ENCODE results near the gene PLCG2.

The PLCG2 gene

DNA sequence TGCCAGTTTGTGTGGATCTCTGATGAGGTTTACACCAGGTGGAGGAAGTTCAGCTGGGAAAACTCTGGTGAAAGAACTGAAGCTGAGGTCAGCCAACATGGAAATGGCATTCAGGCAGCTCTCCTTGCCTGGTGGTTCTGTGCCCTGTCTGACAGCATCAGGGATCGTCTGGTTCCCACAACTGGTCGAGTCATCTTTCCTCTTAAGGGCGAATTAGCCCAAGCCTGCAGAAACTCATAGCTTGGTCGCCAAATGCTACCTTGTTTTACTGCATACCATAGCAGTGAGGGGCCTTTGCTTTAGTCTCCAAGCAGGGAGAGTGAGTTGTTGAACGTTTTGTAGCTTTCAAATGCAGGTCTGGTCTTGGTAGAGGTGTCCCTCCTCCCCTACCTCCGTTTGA lies 7.2 kb downstream of the PLCG2 start:
- TF ChIP-seq SIN3A (IDR thresholded peaks at IDR 0.05; ENCODE audit: borderline replicate concordance, insufficient read depth, low read length) (no peak), POLR2AphosphoS5 (IDR thresholded peaks at IDR 0.05; ENCODE audit: low read depth, low read length) (no peak), FOXP2 (optimal IDR thresholded peaks at IDR 0.05; ENCODE audit: borderline replicate concordance, extremely low read depth, extremely low read length, insufficient read depth) (no peak), TAF1 (IDR thresholded peaks at IDR 0.05; ENCODE audit: borderline replicate concordance, insufficient read depth, low read length) (no peak)
- TF ChIP-seq, protein P1, sequence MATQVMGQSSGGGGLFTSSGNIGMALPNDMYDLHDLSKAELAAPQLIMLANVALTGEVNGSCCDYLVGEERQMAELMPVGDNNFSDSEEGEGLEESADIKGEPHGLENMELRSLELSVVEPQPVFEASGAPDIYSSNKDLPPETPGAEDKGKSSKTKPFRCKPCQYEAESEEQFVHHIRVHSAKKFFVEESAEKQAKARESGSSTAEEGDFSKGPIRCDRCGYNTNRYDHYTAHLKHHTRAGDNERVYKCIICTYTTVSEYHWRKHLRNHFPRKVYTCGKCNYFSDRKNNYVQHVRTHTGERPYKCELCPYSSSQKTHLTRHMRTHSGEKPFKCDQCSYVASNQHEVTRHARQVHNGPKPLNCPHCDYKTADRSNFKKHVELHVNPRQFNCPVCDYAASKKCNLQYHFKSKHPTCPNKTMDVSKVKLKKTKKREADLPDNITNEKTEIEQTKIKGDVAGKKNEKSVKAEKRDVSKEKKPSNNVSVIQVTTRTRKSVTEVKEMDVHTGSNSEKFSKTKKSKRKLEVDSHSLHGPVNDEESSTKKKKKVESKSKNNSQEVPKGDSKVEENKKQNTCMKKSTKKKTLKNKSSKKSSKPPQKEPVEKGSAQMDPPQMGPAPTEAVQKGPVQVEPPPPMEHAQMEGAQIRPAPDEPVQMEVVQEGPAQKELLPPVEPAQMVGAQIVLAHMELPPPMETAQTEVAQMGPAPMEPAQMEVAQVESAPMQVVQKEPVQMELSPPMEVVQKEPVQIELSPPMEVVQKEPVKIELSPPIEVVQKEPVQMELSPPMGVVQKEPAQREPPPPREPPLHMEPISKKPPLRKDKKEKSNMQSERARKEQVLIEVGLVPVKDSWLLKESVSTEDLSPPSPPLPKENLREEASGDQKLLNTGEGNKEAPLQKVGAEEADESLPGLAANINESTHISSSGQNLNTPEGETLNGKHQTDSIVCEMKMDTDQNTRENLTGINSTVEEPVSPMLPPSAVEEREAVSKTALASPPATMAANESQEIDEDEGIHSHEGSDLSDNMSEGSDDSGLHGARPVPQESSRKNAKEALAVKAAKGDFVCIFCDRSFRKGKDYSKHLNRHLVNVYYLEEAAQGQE (IDR thresholded peaks at IDR 0.05; ENCODE audit: insufficient read depth in 1 of 2, low read depth in 2 of 2, low read length in 2 of 2), result no peak

DNA sequence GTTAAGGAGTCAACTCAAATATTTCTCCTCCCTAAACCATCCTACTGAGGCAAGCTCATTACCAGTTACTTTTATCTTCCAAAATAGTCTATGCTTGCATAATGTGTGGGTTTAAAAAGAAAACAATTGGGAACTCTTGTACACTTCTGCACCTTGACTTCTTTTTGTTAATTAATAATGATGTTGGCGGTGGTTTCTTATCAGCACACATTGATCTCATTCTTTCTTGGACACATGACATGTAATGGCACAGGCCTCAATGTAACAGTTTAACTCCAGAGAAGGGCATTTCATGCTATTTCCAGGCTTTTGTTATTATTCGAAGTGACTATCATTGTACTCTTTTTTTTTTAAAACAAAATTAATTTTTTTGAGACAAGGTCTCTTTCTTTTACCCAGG lies 7.8 kb downstream of the PLCG2 start:
- TF ChIP-seq, protein P1 (IDR thresholded peaks at IDR 0.05; ENCODE audit: insufficient read depth in 1 of 2, low read depth in 2 of 2, low read length in 2 of 2), result no peak
- TF ChIP-seq POLR2AphosphoS5 (IDR thresholded peaks at IDR 0.05; ENCODE audit: low read depth, low read length) (no peak), SIN3A (IDR thresholded peaks at IDR 0.05; ENCODE audit: borderline replicate concordance, insufficient read depth, low read length) (no peak), FOXP2 (optimal IDR thresholded peaks at IDR 0.05; ENCODE audit: borderline replicate concordance, extremely low read depth, extremely low read length, insufficient read depth) (no peak), TAF1 (IDR thresholded peaks at IDR 0.05; ENCODE audit: borderline replicate concordance, insufficient read depth, low read length) (no peak)

DNA sequence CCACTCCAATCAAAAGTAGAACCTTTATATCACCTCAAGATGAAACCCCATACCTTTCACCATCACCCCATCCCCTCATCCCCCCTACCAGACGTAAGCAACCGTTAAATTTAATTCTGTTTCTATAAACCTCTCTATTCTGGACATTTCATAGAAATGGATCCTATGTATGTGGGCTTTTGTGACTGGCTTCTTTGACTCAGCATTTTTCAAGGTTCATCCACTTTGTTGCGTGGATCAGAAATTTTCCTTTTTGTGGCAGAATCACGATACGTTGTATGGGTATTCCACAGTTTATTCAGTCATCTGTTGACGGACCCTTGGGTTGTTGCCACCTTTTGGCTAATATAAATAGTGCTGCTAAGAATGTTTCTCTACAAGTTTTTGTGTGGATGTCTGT lies 8.6 kb downstream of the PLCG2 start:
- TF ChIP-seq SIN3A (IDR thresholded peaks at IDR 0.05; ENCODE audit: borderline replicate concordance, insufficient read depth, low read length) (no peak), TAF1 (IDR thresholded peaks at IDR 0.05; ENCODE audit: borderline replicate concordance, insufficient read depth, low read length) (no peak), POLR2AphosphoS5 (IDR thresholded peaks at IDR 0.05; ENCODE audit: low read depth, low read length) (no peak), FOXP2 (optimal IDR thresholded peaks at IDR 0.05; ENCODE audit: borderline replicate concordance, extremely low read depth, extremely low read length, insufficient read depth) (no peak)
- TF ChIP-seq, protein P1 (IDR thresholded peaks at IDR 0.05; ENCODE audit: insufficient read depth in 1 of 2, low read depth in 2 of 2, low read length in 2 of 2), result no peak

DNA sequence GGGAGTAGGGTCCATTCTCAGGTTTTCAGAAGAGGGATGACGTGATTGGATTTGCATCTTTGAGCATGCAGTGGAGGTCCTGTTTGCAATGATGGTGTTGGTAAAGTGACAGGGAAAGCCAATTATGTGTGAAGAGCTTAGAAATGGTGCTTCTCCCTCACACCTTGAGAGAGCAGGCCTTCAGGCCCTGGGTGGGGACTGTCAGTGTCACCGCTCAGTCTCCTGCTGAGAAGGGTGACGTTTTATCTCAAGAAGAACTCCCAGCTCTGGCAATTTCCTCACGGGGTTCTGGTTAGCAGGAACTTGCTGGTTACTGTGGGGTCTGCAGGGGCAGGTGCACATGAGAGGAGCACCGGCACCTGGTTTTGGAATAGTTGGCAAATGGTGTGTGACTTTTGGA lies 11.2 kb downstream of the PLCG2 start:
- TF ChIP-seq TAF1 (IDR thresholded peaks at IDR 0.05; ENCODE audit: borderline replicate concordance, insufficient read depth, low read length) (no peak), SIN3A (IDR thresholded peaks at IDR 0.05; ENCODE audit: borderline replicate concordance, insufficient read depth, low read length) (no peak), FOXP2 (optimal IDR thresholded peaks at IDR 0.05; ENCODE audit: borderline replicate concordance, extremely low read depth, extremely low read length, insufficient read depth) (no peak)

DNA sequence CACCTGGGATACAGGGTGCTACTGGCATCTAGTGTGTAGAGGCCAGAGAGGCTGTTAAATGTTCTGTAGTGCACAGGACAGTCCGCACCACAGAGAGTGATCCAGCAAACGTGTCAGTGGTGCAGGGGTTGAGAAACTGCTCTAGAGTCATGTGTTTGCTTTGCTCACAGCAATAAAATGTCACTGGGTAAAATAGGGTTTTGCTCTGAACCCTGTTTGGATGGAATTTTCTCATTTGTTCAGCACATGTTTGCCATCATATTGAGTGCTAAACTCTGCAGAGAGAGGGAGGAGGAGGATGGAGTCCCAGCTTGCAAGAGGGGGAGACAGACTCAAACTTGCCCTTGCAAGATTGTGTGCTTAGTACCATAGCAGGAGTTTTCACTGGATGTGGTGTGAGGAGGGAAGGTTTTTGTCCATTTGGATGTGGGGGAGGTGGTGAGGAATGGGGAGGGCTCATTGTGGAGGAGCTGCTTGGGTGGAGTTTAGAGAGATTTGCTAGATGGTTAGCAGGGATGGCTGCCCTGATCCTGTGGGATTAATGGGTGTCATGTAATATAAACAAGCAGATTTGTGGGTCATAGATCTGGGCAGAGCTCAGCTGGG lies 11.8 kb downstream of the PLCG2 start:
- no peak for TF ChIP-seq TAF1 (IDR thresholded peaks at IDR 0.05; ENCODE audit: borderline replicate concordance, insufficient read depth, low read length)

DNA sequence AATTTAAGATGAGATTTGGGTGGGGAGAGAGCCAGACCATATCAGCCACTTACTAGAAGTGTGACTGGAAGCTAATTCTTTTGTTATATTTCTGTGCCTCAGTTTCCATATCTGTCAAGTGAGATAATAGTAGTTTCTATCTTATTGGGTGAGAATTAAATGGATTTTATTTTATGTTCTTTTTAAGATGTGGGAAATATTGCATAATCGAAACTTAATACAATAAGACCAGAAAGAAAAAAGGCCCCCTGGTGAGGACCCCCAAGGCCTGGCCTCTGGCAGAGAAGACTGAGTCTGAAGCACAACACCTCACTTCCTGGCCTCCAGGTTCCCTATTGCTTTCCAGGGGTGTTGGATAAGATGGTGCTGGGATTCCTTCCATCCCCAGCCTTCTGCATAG lies 13.7 kb downstream of the PLCG2 start:
- TF ChIP-seq, protein P1 (IDR thresholded peaks at IDR 0.05; ENCODE audit: insufficient read depth in 1 of 2, low read depth in 2 of 2, low read length in 2 of 2), result no peak
- TF ChIP-seq POLR2AphosphoS5 (IDR thresholded peaks at IDR 0.05; ENCODE audit: low read depth, low read length) (no peak), SIN3A (IDR thresholded peaks at IDR 0.05; ENCODE audit: borderline replicate concordance, insufficient read depth, low read length) (no peak), FOXP2 (optimal IDR thresholded peaks at IDR 0.05; ENCODE audit: borderline replicate concordance, extremely low read depth, extremely low read length, insufficient read depth) (no peak), TAF1 (IDR thresholded peaks at IDR 0.05; ENCODE audit: borderline replicate concordance, insufficient read depth, low read length) (no peak)

Measured in PFSK-1 (cell line).